SK-N-MC (cell line): ENCODE results near the gene NSUN5.

Source experiments
- EZH2 ChIP-seq: fragments of 200-600 bp; sonication (generic); IDR thresholded peaks from one replicate; pipeline ENCODE4 v1.6.1; 2017; ENCODE audit warnings: antibody characterized with exemption
- FOXP2 ChIP-seq: optimal IDR thresholded peaks from 2 replicates; pipeline ENCODE3; 2011; ENCODE audit warnings: mild to moderate bottlenecking, moderate library complexity; ENCODE audit not compliant: insufficient read depth; ENCODE audit errors: extremely low read length, control extremely low read depth
- POLR2AphosphoS5 ChIP-seq: IDR thresholded peaks from 2 replicates; pipeline ENCODE4 v1.6.1; 2012; ENCODE audit warnings: mild to moderate bottlenecking, low read depth, low read length, borderline replicate concordance

- no peak for TF ChIP-seq EZH2
- TF ChIP-seq POLR2AphosphoS5: no peak
- TF ChIP-seq FOXP2: no peak
Observed at GRCh38 chr7:73307436-73307835, 1.2 kb downstream of the NSUN5 start.
